Measurements from ENCODE around the gene CAGE1. TPM values are rescaled to one million over a fixed set of nuclear protein-coding genes. Genes with fewer than 3 reads are reported as not detected.

Gene CAGE1
- total and polyA plus RNA-seq, 10 of the 15 experiments (the other 5 are each of a cell fraction or from before 2014, with no cell fraction given), result 0.03 to 0.42 (median 0.08) TPM; not detected in 3

- TF ChIP-seq BCLAF1 (IDR thresholded peaks at IDR 0.05) (no peak), SMAD5 (IDR thresholded peaks at IDR 0.05; ENCODE audit: low read depth) (no peak), EZH2 (IDR thresholded peaks at IDR 0.05; ENCODE audit: borderline replicate concordance, control insufficient read depth, low read depth, low read length) (no peak), ETV6 (conservative IDR thresholded peaks at IDR 0.05 in 1 of 2, IDR thresholded peaks at IDR 0.05 in 1 of 2; ENCODE audit: borderline replicate concordance in 1 of 2, low read depth in 1 of 2) (no peak), NR2C2 (IDR thresholded peaks at IDR 0.05; ENCODE audit: borderline replicate concordance, control insufficient read depth, insufficient read length, low read depth) (no peak), CEBPB (IDR thresholded peaks at IDR 0.05; ENCODE audit: borderline replicate concordance in 1 of 2, low read depth in 2 of 2, low read length in 2 of 2) (no peak), PAX8 (IDR thresholded peaks at IDR 0.05) (no peak), MXI1 (IDR thresholded peaks at IDR 0.05; ENCODE audit: low read depth, low read length) (no peak), ZNF24 (IDR thresholded peaks at IDR 0.05) (no peak), NBN (IDR thresholded peaks at IDR 0.05) (no peak), PAX5 (IDR thresholded peaks at IDR 0.05; ENCODE audit: borderline replicate concordance, low read depth, low read length) (no peak)
Measured at GRCh38 chr6:7432391-7433120, 43.0 kb upstream of the CAGE1 start (continued).

Measured in GM12878 (cell line).